ENCODE measurements around the gene SORBS1. TPM values are rescaled to one million over a fixed set of nuclear protein-coding genes. Genes with fewer than 3 reads are reported as not detected.

Gene SORBS1
- total RNA-seq, 4 donors from 2014 or later = 120 to 1,051 (median 449) TPM

DNA sequence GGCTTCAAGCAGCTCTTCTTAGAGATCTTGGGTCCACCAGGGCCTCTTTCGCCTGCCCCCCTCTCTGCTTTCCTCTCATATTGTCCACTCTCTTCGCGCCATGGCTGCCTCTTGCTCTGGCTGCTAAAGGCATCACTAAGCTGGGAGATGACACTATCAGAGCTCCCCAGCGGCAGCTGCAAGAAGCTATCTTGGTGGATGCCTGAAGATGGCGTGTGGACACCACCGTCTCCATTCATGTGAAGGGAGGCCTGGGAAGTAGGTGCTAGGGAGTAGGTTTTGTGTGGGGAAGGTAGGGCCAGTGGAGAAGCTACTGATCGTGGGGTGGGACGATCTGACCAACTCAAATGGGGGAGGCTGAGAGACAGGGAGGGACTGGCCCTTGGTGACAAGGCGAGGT, 224.5 kb downstream of the SORBS1 start:
- ATAC-seq (ENCODE audit: low FRiP score) (no peak), DNase-seq (ENCODE audit: low spot score) (no peak)
- TF ChIP-seq, protein P1, sequence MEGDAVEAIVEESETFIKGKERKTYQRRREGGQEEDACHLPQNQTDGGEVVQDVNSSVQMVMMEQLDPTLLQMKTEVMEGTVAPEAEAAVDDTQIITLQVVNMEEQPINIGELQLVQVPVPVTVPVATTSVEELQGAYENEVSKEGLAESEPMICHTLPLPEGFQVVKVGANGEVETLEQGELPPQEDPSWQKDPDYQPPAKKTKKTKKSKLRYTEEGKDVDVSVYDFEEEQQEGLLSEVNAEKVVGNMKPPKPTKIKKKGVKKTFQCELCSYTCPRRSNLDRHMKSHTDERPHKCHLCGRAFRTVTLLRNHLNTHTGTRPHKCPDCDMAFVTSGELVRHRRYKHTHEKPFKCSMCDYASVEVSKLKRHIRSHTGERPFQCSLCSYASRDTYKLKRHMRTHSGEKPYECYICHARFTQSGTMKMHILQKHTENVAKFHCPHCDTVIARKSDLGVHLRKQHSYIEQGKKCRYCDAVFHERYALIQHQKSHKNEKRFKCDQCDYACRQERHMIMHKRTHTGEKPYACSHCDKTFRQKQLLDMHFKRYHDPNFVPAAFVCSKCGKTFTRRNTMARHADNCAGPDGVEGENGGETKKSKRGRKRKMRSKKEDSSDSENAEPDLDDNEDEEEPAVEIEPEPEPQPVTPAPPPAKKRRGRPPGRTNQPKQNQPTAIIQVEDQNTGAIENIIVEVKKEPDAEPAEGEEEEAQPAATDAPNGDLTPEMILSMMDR (IDR thresholded peaks at IDR 0.05) = no peak

DNA sequence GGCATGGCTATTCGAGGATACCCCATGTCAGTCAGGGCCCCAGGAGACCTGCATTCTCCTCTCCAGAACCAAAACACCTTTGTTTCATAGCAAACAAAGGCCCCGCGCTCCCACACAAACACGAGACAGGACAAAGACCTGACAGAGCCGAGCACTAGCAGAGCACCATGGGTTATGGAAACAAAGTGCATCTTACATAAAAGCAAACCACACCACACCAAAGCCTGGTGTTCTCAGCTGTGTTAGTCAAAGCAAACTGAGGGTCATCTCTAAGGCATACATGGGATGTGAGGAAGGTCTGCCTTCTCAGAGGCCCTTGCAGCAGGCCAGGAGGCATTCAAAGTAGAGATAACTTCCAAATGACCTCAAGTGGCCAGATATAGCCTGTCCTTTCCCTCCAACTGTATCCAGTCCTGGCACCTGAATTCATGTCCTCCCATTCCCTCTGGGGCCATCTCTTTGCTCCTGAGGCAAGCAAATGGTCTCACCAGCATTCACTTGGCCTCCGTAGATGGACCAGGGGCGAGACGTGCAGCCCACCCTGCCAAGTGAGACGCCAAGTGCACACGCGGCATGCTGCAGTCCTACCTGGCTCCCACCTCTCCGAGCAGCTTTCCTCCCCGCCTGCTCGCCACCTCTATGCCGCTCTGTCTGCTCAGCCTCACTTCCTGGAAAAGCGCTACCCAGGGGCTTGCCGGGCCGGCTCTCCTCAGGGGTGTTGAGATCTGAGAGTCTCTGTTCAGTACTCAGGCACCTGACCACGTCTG, 225.1 kb downstream of the SORBS1 start:
- no peak for DNase-seq (ENCODE audit: low spot score)
- ATAC-seq (ENCODE audit: low FRiP score) = no peak
- TF ChIP-seq, protein P1 (IDR thresholded peaks at IDR 0.05) = no peak

DNA sequence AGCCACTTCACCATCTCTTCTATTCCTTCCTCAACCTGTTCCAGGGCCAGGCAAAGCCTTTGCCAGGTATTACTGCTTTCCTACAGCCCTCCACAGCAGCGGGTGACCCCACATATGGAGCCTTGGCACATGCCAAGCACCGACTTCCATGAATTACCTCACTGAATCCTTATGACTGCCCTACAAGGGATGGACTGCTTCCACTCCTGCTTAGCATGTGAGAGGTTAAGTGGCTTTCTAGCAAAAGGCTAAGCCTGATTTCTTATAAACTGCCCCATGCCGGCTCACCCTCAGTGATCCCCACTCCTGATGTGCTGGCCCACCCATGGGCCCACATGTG, 226.4 kb downstream of the SORBS1 start:
- DNase-seq (ENCODE audit: low spot score) = no peak
- TF ChIP-seq, protein P1 (IDR thresholded peaks at IDR 0.05) = no peak
- ATAC-seq (ENCODE audit: low FRiP score) = no peak

DNA sequence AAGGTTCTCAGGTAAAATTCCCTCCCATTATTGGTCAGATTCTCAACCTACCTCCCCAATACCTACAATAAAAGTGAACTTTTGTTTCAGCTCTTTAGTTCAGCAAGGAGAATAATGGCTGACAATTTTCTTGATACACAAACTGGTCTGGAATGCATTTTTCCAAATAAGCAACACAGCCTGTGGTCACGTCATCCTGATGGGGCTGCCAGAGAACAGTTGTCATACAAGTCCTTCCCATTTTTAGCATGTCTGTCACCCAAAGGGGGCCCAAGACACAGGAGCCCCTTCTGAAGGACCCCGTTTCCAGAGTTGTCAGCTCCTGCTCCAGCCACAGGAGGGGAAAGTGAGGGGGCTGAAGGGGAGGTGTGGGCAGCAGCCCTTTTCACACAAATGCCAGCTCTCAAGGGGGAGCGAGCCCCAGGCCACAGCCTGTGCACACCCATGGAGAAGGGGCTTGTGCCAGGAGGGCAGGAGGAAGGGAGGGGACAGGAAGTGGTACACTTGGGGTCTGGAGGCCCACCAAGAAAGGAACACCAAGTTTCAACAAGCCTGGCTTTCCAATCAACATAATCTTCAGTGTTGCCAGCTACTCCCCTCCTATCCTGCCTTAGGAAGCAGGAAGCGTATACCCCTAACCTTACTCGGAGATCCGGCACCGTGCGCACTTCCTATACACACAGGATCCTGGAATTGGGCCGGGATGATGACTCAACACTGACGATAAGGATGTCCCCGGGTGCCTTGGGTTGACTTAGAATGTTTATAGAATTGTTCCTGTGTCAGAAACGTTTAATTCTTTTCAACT, 227.0 kb downstream of the SORBS1 start:
- no peak for ATAC-seq (ENCODE audit: low FRiP score)
- peak; percentile 36 for DNase-seq (ENCODE audit: low spot score)
- TF ChIP-seq, protein P1 (IDR thresholded peaks at IDR 0.05) = no peak

DNA sequence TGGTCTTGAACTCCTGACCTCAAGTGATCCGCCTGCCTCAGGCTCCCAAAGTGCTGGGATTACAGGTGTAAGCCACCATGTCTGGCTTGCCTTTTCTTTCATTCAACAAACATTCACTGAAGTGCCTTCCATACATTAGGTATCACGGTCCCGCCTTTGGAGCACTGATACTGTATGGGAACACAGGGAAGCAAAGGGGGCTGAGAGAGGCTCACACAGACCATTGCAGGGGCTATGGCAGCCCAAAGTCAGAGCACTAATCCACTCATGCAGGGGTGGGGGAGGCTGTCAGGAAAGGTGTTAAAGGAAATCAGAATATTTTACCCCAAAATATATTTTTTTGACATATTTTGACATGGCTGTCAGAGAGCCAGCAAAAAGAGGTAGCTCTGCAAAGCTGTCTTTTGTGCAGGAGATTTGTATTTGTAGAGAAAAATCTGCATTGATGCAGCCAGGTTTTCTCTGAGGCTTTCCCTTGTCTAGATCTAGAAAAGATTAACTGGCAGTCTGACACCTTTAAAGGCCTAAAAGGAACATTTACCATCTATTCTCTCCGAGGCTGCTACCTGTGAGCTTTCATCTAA, 228.4 kb downstream of the SORBS1 start:
- DNase-seq (ENCODE audit: low spot score) (no peak), ATAC-seq (ENCODE audit: low FRiP score) (no peak)
- TF ChIP-seq, protein P1 (IDR thresholded peaks at IDR 0.05) = no peak

DNA sequence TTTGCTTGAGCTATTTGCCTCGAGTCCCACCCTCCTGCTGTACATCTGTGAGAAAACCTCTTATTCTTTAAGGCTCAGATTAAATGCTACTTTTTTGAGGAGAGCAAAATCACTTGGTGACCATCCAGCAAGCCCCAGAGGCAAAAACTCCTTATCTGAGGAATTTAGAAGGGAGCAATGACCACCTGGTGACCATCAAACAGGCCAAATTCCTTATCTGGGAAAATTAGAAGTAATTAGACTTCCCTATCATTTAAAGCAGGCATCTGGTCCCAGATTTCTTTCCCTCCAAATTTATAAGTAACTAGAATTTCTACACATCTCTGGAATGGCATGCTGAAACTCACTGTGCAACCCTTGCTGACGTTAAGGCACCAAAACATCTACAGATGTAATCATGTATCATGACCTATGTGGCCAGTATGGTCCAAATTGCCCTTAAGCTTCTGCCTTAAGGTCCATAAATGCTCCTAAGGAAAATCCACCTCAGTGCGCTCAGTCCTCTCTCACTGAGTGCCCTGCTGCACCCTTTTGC, 229.5 kb downstream of the SORBS1 start:
- DNase-seq (ENCODE audit: low spot score) = no peak
- TF ChIP-seq, protein P1 (IDR thresholded peaks at IDR 0.05) = no peak
- ATAC-seq (ENCODE audit: low FRiP score) = no peak

All from omental fat pad (tissue), 4 donors.